GM23338 (cell line): Measurements from ENCODE around the gene STAC2. TPM values are rescaled to one million over a fixed set of nuclear protein-coding genes. Genes with fewer than 3 reads are reported as not detected.

Experiments
- ATAC-seq: fragments of 200-7000 bp; cut with Tn5 transposase; 3 replicates; pipeline ENCODE4 v1.9.1; 2020
- DNase-seq: peaks from one replicate; pipeline ENCODE4 v3.0.0-alpha.2; 2015; ENCODE audit warnings: low spot score
- H2AFZ ChIP-seq: fragments of 200-600 bp; sonication (generic); 2 replicates; pipeline ENCODE4 v1.8.0; 2016; ENCODE audit warnings: antibody characterized with exemption, mild to moderate bottlenecking, moderate library complexity
- H3F3A ChIP-seq: fragments of 200-600 bp; sonication (generic); replicated peaks from 2 replicates; pipeline ENCODE4 v1.8.0; 2017; ENCODE audit warnings: antibody characterized with exemption, mixed run types, low read depth
- H3K27ac ChIP-seq: fragments of 200-600 bp; sonication (generic); 2 replicates; pipeline ENCODE4 v1.6.1; 2016; ENCODE audit warnings: low read depth
- H3K27me3 ChIP-seq: fragments of 200-600 bp; sonication (generic); 2 replicates; pipeline ENCODE4 v1.8.0; 2016; ENCODE audit warnings: mild to moderate bottlenecking, mixed run types, moderate library complexity; ENCODE audit not compliant: insufficient read depth
- H3K36me3 ChIP-seq: fragments of 200-600 bp; sonication (generic); 2 replicates; pipeline ENCODE4 v1.8.0; 2016; ENCODE audit warnings: mild to moderate bottlenecking; ENCODE audit not compliant: insufficient read depth
- H3K4me1 ChIP-seq: fragments of 200-600 bp; sonication (generic); 2 replicates; pipeline ENCODE4 v1.8.0; 2016; ENCODE audit warnings: mild to moderate bottlenecking, moderate library complexity; ENCODE audit not compliant: insufficient read depth
- H3K4me2 ChIP-seq: fragments of 200-600 bp; sonication (generic); 2 replicates; pipeline ENCODE4 v1.7.1; 2017; ENCODE audit warnings: mixed run types
- H3K4me3 ChIP-seq: fragments of 200-600 bp; sonication (generic); 2 replicates; pipeline ENCODE4 v1.6.1; 2016; ENCODE audit warnings: mixed run types
- H3K79me2 ChIP-seq: fragments of 200-600 bp; sonication (generic); replicated peaks from 2 replicates; pipeline ENCODE4 v1.8.0; 2017; ENCODE audit warnings: mild to moderate bottlenecking; ENCODE audit not compliant: insufficient read depth
- H3K9me2 ChIP-seq: fragments of 200-600 bp; sonication (generic); 2 replicates; pipeline ENCODE4 v1.8.0; 2017; ENCODE audit not compliant: insufficient read depth
- H4K20me1 ChIP-seq: fragments of 200-600 bp; sonication (generic); replicated peaks from 2 replicates; pipeline ENCODE4 v1.8.0; 2017; ENCODE audit warnings: mild to moderate bottlenecking; ENCODE audit not compliant: insufficient read depth
- H3K27ac Mint-ChIP-seq: 2 replicates; pipeline ENCODE4 v1.8.0; 2020; ENCODE audit warnings: inconsistent platforms, mild to moderate bottlenecking, moderate library complexity, mixed read lengths
- H3K27me3 Mint-ChIP-seq: 3 replicates; pipeline ENCODE4 v1.8.0; 2022; ENCODE audit warnings: low read depth, mild to moderate bottlenecking, moderate library complexity, mixed read lengths, inconsistent platforms; ENCODE audit not compliant: insufficient read depth, poor library complexity
- H3K36me3 Mint-ChIP-seq: 3 replicates; pipeline ENCODE4 v1.8.0; 2021; ENCODE audit warnings: low read depth, mild to moderate bottlenecking, inconsistent platforms, moderate library complexity, mixed read lengths
- H3K4me1 Mint-ChIP-seq: 3 replicates; pipeline ENCODE4 v1.8.0; 2020; ENCODE audit warnings: mild to moderate bottlenecking, inconsistent platforms, mixed read lengths
- H3K4me3 Mint-ChIP-seq: 3 replicates; pipeline ENCODE4 v1.8.0; 2021; ENCODE audit warnings: moderate library complexity, mild to moderate bottlenecking, inconsistent platforms, mixed read lengths
- H3K9me3 Mint-ChIP-seq: 3 replicates; pipeline ENCODE4 v1.8.0; 2020; ENCODE audit warnings: moderate library complexity, mild to moderate bottlenecking, inconsistent platforms, mixed read lengths
- ZNF114 ChIP-seq: fragments of 250-450 bp; sonication (Bioruptor Pico); IDR thresholded peaks from 2 replicates; pipeline ENCODE4 v1.5.0; 2020; ENCODE audit warnings: mild to moderate bottlenecking, moderate library complexity
- polyA plus RNA-seq: library from polyadenylated mRNA; unstranded; fragments of >200 nt; fragmentation: Nextera tagmentation; extraction: Ambion mirVana; gene quantifications from 2 replicates; pipeline ENCODE4 v1.2.1, GENCODE V29; 2016
- total RNA-seq: library from RNA; depleted of rRNA; stranded (reverse); fragments of >200 nt; shearing (Covaris generic); gene quantifications from 2 replicates; pipeline ENCODE4 v1.2.3, GENCODE V29; 2014
- TF ChIP-seq, protein P1 (sequence below): fragments of 250-450 bp; sonication (Bioruptor Pico); IDR thresholded peaks from 2 replicates; pipeline ENCODE4 v1.5.0; 2020; ENCODE audit warnings: mild to moderate bottlenecking, moderate library complexity
- TF ChIP-seq, protein P2 (sequence below): IDR thresholded peaks from 2 replicates; pipeline ENCODE4 v1.6.1; 2016; ENCODE audit warnings: antibody characterized with exemption

STAC2 gene
- total and polyA plus RNA-seq, 2 experiments from 2014 or later = 1.9 to 3.1 TPM

DNA sequence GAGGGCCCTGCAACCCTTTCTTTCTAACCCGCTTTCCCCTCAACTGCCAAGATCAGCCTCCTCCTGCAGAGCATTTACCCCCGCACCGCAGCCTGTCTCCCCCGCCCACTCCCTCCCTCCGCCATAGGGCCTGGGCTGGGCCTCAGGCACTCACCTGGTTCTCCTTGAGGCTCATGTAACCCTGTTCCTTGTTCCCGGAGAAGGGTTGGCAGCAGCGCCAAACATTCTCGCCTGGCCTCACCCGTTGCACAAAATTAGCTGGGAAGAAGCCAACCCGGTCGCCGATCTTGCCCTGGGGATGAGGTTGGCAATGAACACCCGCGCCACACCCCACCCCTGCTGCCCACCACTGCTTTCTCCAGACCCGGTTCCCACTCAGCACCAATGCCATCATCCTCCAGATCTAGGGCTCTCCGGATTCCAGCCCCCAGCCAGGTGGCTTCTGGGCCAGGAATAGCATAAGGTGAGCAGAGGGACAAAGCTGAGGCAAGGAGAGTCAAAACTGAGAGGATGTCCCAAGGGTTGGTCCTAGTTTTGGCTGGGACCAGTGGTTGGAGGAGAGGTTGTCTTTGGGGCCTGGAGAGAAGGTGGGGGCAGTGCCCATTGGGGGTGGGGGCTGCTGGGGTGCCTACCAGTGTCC lies 12.8 kb downstream of the STAC2 start (continued):
- TF ChIP-seq, protein P1, sequence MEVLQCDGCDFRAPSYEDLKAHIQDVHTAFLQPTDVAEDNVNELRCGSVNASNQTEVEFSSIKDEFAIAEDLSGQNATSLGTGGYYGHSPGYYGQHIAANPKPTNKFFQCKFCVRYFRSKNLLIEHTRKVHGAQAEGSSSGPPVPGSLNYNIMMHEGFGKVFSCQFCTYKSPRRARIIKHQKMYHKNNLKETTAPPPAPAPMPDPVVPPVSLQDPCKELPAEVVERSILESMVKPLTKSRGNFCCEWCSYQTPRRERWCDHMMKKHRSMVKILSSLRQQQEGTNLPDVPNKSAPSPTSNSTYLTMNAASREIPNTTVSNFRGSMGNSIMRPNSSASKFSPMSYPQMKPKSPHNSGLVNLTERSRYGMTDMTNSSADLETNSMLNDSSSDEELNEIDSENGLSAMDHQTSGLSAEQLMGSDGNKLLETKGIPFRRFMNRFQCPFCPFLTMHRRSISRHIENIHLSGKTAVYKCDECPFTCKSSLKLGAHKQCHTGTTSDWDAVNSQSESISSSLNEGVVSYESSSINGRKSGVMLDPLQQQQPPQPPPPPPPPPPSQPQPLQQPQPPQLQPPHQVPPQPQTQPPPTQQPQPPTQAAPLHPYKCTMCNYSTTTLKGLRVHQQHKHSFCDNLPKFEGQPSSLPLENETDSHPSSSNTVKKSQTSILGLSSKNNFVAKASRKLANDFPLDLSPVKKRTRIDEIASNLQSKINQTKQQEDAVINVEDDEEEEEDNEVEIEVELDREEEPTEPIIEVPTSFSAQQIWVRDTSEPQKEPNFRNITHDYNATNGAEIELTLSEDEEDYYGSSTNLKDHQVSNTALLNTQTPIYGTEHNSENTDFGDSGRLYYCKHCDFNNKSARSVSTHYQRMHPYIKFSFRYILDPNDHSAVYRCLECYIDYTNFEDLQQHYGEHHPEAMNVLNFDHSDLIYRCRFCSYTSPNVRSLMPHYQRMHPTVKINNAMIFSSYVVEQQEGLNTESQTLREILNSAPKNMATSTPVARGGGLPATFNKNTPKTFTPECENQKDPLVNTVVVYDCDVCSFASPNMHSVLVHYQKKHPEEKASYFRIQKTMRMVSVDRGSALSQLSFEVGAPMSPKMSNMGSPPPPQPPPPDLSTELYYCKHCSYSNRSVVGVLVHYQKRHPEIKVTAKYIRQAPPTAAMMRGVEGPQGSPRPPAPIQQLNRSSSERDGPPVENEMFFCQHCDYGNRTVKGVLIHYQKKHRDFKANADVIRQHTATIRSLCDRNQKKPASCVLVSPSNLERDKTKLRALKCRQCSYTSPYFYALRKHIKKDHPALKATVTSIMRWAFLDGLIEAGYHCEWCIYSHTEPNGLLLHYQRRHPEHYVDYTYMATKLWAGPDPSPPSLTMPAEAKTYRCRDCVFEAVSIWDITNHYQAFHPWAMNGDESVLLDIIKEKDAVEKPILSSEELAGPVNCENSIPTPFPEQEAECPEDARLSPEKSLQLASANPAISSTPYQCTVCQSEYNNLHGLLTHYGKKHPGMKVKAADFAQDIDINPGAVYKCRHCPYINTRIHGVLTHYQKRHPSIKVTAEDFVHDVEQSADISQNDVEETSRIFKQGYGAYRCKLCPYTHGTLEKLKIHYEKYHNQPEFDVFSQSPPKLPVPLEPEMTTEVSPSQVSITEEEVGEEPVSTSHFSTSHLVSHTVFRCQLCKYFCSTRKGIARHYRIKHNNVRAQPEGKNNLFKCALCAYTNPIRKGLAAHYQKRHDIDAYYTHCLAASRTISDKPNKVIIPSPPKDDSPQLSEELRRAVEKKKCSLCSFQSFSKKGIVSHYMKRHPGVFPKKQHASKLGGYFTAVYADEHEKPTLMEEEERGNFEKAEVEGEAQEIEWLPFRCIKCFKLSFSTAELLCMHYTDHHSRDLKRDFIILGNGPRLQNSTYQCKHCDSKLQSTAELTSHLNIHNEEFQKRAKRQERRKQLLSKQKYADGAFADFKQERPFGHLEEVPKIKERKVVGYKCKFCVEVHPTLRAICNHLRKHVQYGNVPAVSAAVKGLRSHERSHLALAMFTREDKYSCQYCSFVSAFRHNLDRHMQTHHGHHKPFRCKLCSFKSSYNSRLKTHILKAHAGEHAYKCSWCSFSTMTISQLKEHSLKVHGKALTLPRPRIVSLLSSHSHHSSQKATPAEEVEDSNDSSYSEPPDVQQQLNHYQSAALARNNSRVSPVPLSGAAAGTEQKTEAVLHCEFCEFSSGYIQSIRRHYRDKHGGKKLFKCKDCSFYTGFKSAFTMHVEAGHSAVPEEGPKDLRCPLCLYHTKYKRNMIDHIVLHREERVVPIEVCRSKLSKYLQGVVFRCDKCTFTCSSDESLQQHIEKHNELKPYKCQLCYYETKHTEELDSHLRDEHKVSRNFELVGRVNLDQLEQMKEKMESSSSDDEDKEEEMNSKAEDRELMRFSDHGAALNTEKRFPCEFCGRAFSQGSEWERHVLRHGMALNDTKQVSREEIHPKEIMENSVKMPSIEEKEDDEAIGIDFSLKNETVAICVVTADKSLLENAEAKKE (CRISPR knock-in tag) = no peak

DNA sequence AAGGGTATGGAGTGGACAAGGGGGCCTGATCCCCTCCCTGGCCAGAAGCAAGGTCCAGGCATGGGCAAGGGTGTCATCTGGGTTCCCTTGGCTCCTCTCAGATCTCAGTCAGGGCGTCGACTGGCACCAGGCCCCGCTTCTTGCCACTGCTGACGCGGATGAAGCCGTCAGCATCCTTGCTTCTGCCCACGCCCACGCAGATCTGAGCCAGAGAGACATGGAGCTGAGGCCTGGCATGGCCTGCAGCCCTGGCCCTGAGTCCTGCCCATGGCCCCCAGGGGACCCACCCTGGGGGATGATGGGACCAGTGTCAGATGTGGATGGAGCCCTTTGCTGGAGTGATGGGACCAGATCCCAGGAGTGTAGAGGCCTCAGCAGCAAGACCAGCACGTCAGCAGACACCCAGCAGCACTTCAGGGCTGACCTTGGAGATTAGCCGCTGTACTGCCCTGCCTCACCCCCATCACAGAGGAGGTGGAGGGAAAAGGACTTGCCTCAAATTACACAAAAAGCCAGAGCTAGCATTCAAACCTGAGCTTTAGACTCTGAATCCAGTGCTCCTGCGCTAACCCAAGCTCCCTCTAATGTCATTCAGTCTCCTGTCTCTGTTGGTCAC lies 13.4 kb downstream of the STAC2 start:
- H3K9me2 ChIP-seq = no peaks in the 10 kb centered on the region
- H3K27ac ChIP-seq = no peak overlapping the region
- no peak overlapping the region for H3K4me3 Mint-ChIP-seq
- no peaks in the 10 kb centered on the region for H3K36me3 Mint-ChIP-seq
- H3K9me3 Mint-ChIP-seq = no peaks in the 10 kb centered on the region
- peaks cover 13% of the 10 kb centered on the region; the same call in 1 of the 2 replicates for H3K27me3 ChIP-seq
- TF ChIP-seq ZNF114 (CRISPR knock-in tag) = no peak
- TF ChIP-seq, protein P2, sequence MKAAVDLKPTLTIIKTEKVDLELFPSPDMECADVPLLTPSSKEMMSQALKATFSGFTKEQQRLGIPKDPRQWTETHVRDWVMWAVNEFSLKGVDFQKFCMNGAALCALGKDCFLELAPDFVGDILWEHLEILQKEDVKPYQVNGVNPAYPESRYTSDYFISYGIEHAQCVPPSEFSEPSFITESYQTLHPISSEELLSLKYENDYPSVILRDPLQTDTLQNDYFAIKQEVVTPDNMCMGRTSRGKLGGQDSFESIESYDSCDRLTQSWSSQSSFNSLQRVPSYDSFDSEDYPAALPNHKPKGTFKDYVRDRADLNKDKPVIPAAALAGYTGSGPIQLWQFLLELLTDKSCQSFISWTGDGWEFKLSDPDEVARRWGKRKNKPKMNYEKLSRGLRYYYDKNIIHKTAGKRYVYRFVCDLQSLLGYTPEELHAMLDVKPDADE = no peak
- no peak for DNase-seq
- H3K27ac Mint-ChIP-seq = no peak overlapping the region
- H3K4me2 ChIP-seq = no peak overlapping the region
- no peaks in the 10 kb centered on the region for H3K79me2 ChIP-seq
- H3K4me1 ChIP-seq = peaks cover 16% of the 10 kb centered on the region
- no peaks in the 10 kb centered on the region for H4K20me1 ChIP-seq
- peaks cover 23% of the 10 kb centered on the region for H3K27me3 Mint-ChIP-seq
- peaks cover 36% of the 10 kb centered on the region for H3K4me1 Mint-ChIP-seq
- ATAC-seq = no peak
- H2AFZ ChIP-seq = no peak overlapping the region
- no peak overlapping the region for H3K4me3 ChIP-seq
- H3K36me3 ChIP-seq = no peaks in the 10 kb centered on the region
- H3F3A ChIP-seq = 0 out of 2 replicates have a peak, but pooled peaks cover 8% of the 10 kb centered on the region
